Measurements from ENCODE around the gene TTLL11. TPM values are rescaled to one million over a fixed set of nuclear protein-coding genes. Genes with fewer than 3 reads are reported as not detected.

TTLL11 gene
- polyA plus RNA-seq, 1 donor (not counting 4 experiments of a cell fraction or from before 2014, with no cell fraction given), result 8.0 TPM

- Histone ChIP-seq H2AFZ (ENCODE audit: control insufficient read depth, low read length) (no peak overlapping the region), H3K27me3 (ENCODE audit: control insufficient read depth, extremely low read depth, insufficient read depth, low read length) (no peaks in the 10 kb centered on the region), H3K4me1 (ENCODE audit: control insufficient read depth, extremely low read depth, insufficient read depth, low read length) (no peaks in the 10 kb centered on the region), H3K79me2 (ENCODE audit: control insufficient read depth, insufficient read depth, low read length) (no peaks in the 10 kb centered on the region), H3K27ac (ENCODE audit: control insufficient read depth, insufficient read depth, low read length) (no peak overlapping the region), H3K4me3 (ENCODE audit: control insufficient read depth in 2 of 3, extremely low read depth in 1 of 3, insufficient read depth in 2 of 3, low read depth in 1 of 3, low read length in 3 of 3) (no peak overlapping the region), H3K9ac (ENCODE audit: control insufficient read depth, extremely low read depth, insufficient read depth, low read length) (no peak overlapping the region), H3K36me3 (ENCODE audit: control insufficient read depth in 2 of 2, extremely low read depth in 1 of 2, insufficient read depth in 2 of 2, low read length in 2 of 2) (peaks cover 0 to 2% of the 10 kb centered on the region in 2 experiments), H3K9me3 (ENCODE audit: control insufficient read depth, low read depth, low read length) (no peaks in the 10 kb centered on the region), H4K20me1 (ENCODE audit: control insufficient read depth, extremely low read depth, insufficient read depth, low read length) (no peaks in the 10 kb centered on the region), H3K9me1 (ENCODE audit: control insufficient read depth, extremely low read depth, insufficient read depth, low read length) (no peaks in the 10 kb centered on the region), H3K4me2 (ENCODE audit: control insufficient read depth, extremely low read depth, insufficient read depth, low read depth, low read length) (no peak overlapping the region)
- dilution Hi-C loops (cut with MboI; ENCODE audit: extremely low pct_ligation_motif_present, low sequenced_read_pairs), result no loop called here
- DNase-seq (ENCODE audit: low read depth, low spot score), result no peak
- no peak for FAIRE-seq
- TF ChIP-seq EZH2 (IDR thresholded peaks at IDR 0.05; ENCODE audit: low read length), result no peak
- TF ChIP-seq CTCF (optimal IDR thresholded peaks at IDR 0.05 in 1 of 3, IDR thresholded peaks at IDR 0.05 in 1 of 3, conservative IDR thresholded peaks at IDR 0.05 in 1 of 3; ENCODE audit: extremely low read depth in 1 of 3, insufficient read depth in 2 of 3, low read length in 3 of 3), result no peak
Measured at GRCh38 chr9:121816845-121817450, 276.2 kb downstream of the TTLL11 start.

DNA sequence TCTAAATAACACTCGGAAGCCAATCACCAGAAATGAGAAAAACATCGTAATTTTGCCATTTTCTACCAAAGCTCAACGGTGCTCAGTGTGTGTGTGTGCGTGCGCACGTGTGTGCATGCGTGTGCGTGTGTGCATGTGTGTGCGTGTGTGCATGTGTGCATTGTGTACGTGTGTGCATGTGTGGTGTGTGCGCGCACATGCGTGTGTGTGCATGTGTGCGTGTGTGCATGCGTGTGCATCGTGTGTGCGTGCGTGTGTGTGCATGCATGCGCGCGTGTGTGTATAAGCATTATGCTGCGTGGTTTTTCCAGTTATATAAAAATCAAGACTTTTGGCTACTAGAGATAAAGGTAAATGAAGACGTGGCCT, 276.7 kb downstream of the TTLL11 start:
- Histone ChIP-seq H3K4me1 (ENCODE audit: control insufficient read depth, extremely low read depth, insufficient read depth, low read length) (no peaks in the 10 kb centered on the region), H3K4me3 (ENCODE audit: control insufficient read depth in 2 of 3, extremely low read depth in 1 of 3, insufficient read depth in 2 of 3, low read depth in 1 of 3, low read length in 3 of 3) (no peak overlapping the region), H3K4me2 (ENCODE audit: control insufficient read depth, extremely low read depth, insufficient read depth, low read depth, low read length) (no peak overlapping the region), H3K79me2 (ENCODE audit: control insufficient read depth, insufficient read depth, low read length) (no peaks in the 10 kb centered on the region), H3K27ac (ENCODE audit: control insufficient read depth, insufficient read depth, low read length) (no peak overlapping the region), H3K9ac (ENCODE audit: control insufficient read depth, extremely low read depth, insufficient read depth, low read length) (no peak overlapping the region), H3K36me3 (ENCODE audit: control insufficient read depth in 2 of 2, extremely low read depth in 1 of 2, insufficient read depth in 2 of 2, low read length in 2 of 2) (peaks cover 0 to under 1% of the 10 kb centered on the region in 2 experiments), H3K27me3 (ENCODE audit: control insufficient read depth, extremely low read depth, insufficient read depth, low read length) (no peaks in the 10 kb centered on the region), H4K20me1 (ENCODE audit: control insufficient read depth, extremely low read depth, insufficient read depth, low read length) (no peaks in the 10 kb centered on the region), H2AFZ (ENCODE audit: control insufficient read depth, low read length) (no peak overlapping the region), H3K9me3 (ENCODE audit: control insufficient read depth, low read depth, low read length) (no peaks in the 10 kb centered on the region), H3K9me1 (ENCODE audit: control insufficient read depth, extremely low read depth, insufficient read depth, low read length) (no peaks in the 10 kb centered on the region)
- DNase-seq (ENCODE audit: low read depth, low spot score) (no peak), FAIRE-seq (no peak)
- dilution Hi-C loops (cut with MboI; ENCODE audit: extremely low pct_ligation_motif_present, low sequenced_read_pairs), result no loop called here
- TF ChIP-seq EZH2 (IDR thresholded peaks at IDR 0.05; ENCODE audit: low read length), result no peak
- TF ChIP-seq CTCF (optimal IDR thresholded peaks at IDR 0.05 in 1 of 3, IDR thresholded peaks at IDR 0.05 in 1 of 3, conservative IDR thresholded peaks at IDR 0.05 in 1 of 3; ENCODE audit: extremely low read depth in 1 of 3, insufficient read depth in 2 of 3, low read length in 3 of 3), result no peak

Measured in keratinocyte (primary cell).